NCI-H1105 treated with DMSO at 0.1 percent for 48 hours (cell line): ENCODE data around the gene MYO9A.

Experiments
- DNase-seq: peaks from one replicate; lab custom pipeline; 2025; lab: John Stamatoyannopoulos, UW

Gene MYO9A

GRCh38 chr15:71782422-71783165 lies 335.4 kb downstream of the MYO9A start:
- no peak for DNase-seq

- no peak for DNase-seq
These were observed 336.0 kb downstream of the MYO9A start for GRCh38 chr15:71781965-71782265.

DNA sequence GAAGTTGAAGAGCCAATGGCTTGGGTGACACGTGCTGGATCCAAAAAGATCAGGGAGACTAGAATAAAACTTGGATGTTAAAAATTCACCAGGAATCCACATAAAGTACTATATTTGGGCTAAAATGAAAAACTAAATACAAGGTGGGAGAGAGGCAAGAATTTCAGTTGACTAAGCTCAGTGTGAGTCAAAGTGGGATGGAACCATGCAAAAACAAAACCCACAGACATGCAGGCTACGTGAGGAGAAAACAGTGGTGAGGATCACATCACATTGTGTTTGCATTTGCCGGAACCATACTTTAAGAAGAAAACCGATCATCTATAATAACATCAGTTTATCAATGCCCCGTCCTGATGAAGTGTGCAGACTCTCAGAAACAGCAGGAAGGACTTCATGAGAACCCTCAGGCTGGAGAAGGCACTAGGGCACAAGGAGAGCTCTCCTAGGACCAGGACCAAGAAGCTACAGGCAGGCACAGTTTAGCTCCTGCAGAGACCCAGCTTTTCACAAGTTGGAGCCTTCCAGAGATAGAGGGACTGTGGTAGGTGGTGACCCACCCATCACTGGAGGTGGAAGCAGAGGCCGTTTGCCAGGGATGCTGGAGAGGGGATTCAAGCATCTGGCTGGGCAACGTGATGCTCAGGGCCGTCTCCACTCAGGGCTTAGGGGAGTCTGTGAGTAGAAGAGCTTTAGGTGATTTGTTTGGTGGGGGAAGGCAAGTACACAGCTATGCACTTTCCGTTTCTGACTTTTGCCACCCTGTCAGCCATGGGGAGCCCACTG lies 336.6 kb downstream of the MYO9A start:
- no peak for DNase-seq

GRCh38 chr15:71780115-71780976 lies 337.6 kb downstream of the MYO9A start:
- DNase-seq, result peak; percentile 52

DNA sequence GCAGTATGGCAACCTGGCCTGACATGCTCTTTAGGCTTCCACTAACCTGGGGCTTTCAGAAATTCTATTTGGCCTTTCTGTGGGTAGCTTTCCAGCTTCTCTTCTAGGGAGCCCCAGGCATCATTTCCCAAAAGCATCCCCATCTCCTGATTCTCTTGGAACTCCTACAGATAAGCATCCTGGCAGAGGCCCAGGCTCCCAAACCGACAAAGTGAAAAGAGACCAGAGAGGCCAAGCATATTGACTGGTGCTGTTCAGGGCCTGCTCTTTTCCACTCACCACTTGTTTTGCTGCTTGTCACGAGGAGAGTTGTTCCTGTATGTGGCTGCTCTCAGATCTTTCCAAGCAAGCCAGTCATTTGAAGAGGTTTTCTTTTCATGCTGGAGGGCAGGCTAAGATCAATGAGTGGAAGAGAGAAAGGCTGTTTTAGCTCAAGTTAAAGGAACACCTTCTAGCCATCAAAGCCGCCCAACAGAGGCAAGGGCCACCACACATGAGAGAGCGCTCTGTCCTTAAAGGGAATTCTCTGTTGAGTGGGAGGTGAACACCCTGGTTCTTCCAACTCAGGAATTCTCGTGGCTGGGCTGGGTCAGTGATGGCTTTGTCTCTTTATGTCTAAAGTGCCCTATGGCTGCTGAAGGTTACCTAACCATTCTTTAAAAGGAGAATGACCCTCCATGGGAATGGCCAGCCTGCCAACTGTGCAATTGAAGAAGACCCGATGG lies 338.7 kb downstream of the MYO9A start:
- DNase-seq, result no peak

- DNase-seq, result no peak
These were observed 340.6 kb downstream of the MYO9A start for GRCh38 chr15:71777216-71777943.

DNA sequence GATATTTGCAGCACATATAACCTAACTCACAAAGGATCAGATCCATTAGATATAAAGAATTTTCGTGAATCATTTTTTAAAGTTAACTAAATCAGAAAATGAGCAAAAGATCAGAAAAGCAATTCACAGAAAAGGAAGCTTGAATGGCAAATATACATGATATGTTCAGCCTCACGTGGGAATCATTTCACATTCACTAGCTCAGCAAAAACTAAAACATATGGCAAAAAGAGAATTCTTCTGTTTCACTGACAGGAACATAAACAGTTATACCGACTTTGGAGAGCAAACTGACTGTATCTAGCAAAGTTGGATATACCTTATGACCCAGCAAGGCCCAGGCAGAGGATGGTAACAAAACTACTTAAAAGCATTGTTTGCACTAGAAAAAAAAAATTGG lies 341.6 kb downstream of the MYO9A start:
- DNase-seq, result no peak

DNA sequence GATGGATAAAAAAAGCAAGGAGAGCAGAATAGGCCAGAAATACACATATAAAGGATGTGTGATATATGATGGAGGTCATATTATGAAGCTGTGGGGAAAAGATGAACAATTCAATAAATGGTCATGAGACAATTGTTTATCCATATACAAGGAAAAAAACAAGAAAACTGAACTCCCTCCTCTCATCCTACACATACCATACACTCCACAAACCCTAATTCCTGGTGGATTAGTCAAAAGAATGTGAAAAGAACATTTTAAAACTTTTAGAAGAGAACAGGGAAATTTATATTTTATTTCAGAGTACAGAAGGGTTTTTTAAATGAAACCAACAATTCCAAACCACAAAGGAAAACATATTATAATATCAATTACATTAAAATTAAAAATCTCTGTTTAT lies 342.1 kb downstream of the MYO9A start:
- no peak for DNase-seq

DNA sequence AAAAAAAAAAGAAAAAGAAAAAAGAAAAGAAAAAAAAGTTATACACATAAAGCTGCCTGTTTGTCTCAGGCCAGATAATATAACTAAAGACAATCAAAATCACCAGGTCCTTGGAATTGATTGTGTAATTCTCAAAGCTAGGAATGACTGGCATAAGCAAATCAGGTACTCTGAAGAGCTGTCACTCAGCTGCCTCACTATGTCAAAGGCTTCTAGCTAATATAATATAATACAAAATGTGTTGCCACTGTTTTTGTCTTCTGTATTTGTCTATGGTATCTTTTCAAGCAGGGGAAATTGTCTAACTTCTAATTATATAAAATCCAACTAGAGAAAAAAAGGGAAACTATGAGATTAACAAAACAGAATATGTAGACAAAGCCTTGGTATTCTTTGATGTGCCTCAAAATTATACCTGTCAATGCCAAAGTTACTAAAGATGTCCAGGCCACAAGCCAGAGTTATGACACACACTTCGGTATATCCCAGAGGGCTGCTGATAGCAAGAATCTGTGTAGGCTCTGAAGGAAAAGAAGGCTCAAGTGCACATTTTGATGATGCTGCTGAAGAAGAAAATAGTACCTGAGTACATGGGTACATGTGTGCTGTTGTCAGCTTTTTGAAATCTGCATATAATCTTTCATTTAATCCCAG lies 344.6 kb downstream of the MYO9A start:
- DNase-seq, result no peak
